Coronary artery (tissue), 2 donors: ENCODE measurements around the gene CHEK2.
A peak's percentile ranks its signal among the peaks of the same experiment; 100 is the strongest.
"Not testable (repeated sequence)": the region's sequence is repeated elsewhere in the genome, so short reads cannot be mapped to it uniquely, and the experiment has no call there.

ENCODE experiments used
- DNase-seq: peaks from one replicate; pipeline ENCODE4 v3.0.0-alpha.2; 2017; ENCODE audit warnings: low spot score
- H3K27ac ChIP-seq, 2 donors: fragments of 200-600 bp; sonication (generic); one replicate each; pipeline ENCODE4 v1.5.1; 2016 to 2019
- H3K4me3 ChIP-seq: fragments of 200-600 bp; sonication (generic); 2 replicates; pipeline ENCODE4 v1.5.1; 2016; ENCODE audit warnings: mild to moderate bottlenecking, moderate library complexity
- CTCF ChIP-seq: fragments of 200-600 bp; sonication (generic); IDR thresholded peaks from one replicate; pipeline ENCODE4 v1.5.1; 2019; ENCODE audit warnings: antibody characterized with exemption

CHEK2 gene

DNA sequence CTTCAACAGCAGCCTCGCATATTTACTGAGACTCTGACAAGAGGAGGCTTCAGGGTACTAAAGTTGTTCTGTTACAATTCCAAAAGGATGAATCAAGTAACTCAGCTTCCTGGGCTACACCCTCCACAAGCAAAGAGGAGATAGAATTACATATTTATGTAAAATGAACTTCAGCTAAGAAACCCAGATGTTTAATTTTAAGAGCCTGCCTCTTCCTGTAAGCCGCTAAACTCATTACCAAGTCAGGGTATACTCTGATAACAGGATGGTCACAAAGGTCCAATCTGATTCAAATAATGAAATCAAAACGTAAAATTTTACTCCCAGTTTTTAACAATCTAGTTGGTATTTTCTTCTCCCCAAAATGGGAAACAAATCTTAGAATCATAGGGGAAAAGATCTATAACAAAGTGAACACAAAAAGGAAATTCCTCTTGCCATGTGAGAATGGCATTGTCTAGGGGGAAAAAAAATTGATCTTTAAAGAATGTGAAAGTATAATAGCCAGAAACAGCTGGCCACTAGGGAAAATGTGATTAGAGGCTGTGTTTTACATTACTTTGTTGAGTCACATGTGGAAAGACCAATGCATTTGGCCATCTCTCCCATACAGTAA is 30.9 kb downstream of the CHEK2 start:
- no peak overlapping the region for H3K4me3 ChIP-seq
- peak overlapping the region in 1 of 2 donors; percentile 6 for H3K27ac ChIP-seq
- TF ChIP-seq CTCF, result no peak
- no peak for DNase-seq

DNA sequence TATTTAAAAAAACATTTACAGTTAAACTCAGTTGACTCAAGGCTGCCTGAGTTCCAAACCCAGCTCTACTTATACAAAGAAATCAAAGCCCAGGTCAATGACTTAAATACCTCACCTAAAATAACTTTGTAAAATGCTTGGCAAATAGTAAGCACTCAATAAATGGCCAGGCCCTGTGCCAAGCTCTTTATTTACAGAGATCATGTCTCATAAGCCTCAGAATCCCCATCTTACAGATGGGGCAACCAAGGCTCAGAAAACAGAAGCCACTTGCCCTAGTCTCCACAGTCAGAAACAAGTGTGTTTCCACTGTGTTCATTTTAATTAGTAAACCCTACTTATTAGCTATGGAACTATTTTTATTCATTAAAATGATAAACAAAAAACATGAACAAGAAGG is 31.5 kb downstream of the CHEK2 start:
- no peak for DNase-seq
- no peak for TF ChIP-seq CTCF
- H3K27ac ChIP-seq, result no peak overlapping the region
- no peak overlapping the region for H3K4me3 ChIP-seq

DNA sequence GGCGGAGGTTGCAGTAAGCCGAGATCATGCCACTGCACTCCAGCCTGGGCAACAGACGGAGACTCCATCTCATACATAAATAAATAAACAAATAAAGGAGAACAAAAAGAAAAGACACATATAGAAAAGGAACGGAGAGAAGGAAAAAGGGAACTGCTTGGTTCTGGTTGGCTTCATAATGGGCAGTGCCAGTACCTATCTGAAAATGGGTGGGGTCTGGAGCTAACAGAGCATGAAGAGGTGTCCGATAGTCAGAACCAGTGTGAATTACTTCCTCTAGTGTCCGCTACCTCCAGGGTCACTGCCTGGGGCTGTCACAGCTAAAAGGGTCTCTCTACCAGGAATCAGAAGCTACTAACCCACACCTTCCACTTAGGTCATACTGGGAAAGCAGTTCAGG is 34.8 kb downstream of the CHEK2 start:
- Histone ChIP-seq H3K27ac (no peak overlapping the region), H3K4me3 (no peak overlapping the region)
- DNase-seq, result no peak
- TF ChIP-seq CTCF, result no peak

GRCh38 chr22:28703436-28703835 is 38.2 kb downstream of the CHEK2 start:
- Histone ChIP-seq H3K4me3 (no peak overlapping the region), H3K27ac (no peak overlapping the region)
- no peak for TF ChIP-seq CTCF
- no peak for DNase-seq

DNA sequence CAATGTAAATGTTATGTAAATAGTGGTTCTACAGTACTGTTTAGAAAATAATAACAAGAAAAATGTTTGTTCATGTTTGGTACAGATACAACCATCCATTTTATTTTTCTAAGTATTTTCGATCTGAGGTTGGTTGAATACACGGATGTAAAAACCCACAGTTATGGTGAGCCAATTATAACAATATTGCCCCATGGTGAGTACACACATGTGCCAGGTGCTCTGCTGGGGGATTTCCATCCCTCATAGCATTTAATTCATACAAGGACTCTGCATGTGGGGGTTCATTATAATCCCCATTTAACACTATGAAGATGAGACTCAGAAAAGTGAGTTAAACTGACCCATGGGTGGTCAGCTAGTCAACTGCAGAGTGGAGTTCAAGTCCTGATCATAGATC is 38.7 kb downstream of the CHEK2 start:
- no peak overlapping the region for H3K27ac ChIP-seq
- H3K4me3 ChIP-seq, result no peak overlapping the region
- no peak for DNase-seq
- TF ChIP-seq CTCF, result no peak

DNA sequence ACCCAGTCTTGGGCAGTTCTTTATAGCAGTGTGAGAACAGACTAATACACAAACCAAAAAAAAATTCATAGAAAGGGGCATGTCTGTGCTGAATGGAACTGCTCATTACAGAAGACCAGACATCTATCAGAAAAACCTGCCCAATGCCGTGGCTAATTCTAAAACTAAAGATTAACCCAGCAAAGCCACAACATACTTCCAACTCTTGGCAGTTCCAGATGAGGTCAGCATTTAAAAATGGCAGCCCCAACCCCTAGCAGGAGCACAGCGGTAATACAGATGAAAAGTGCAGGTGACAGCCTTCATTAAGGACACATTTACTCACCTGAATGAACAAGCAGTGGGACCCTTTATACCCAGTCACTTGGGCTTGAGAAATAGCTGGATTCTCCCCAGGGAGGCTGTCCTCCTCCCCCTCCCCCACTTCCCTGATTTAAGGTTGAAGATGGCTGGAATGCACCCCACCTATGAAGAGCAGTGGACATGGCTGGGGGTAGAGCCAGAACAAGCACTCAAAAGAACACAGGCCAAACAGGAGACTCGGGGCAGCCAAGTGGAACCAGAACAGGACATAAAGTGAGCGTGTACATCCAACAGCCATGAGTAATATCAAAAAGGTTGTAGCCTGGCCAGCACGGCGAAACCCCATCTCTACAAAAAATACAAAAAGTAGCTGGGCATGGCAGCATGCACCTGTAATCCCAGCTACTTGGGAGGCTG is 48.4 kb downstream of the CHEK2 start:
- H3K27ac ChIP-seq, H3K4me3 ChIP-seq, DNase-seq: not testable (repeated sequence)

GRCh38 chr22:28689796-28690195 is 51.8 kb downstream of the CHEK2 start:
- not testable (repeated sequence) for DNase-seq, H3K27ac ChIP-seq, H3K4me3 ChIP-seq

- H3K4me3 ChIP-seq, DNase-seq, H3K27ac ChIP-seq: not testable (repeated sequence)
Observed at GRCh38 chr22:28682966-28683365, 58.7 kb downstream of the CHEK2 start.

DNA sequence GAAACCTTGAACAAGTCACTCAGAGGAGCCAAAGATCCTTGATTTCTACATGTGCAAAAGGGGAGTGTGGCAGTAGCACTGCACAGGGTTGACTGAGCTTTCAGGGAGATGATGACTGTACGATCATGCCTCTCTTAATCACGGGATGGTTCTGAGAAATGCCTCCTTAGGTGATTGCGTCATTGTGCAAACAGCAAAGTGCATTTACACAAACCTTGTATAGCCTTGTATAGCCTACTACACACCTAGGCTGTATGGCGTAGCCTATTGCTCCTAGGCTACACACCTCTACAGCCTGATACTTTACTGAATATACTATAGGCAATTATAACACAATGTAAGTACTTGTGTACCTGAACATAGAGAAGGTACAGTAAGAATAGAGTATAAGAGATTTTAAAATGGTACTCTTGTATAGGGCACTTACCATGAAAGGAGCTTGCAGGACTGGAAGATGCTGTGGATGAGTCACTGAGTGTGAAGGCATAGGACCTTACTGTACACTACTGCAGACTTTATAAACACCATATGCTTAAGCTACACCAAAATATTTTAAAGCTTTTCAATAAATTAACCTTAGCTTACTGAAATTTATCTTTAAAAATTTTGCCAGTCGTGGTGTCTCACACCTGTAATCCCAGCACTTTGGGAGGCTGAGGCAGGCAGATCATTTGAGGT is 60.7 kb downstream of the CHEK2 start:
- H3K4me3 ChIP-seq, DNase-seq, H3K27ac ChIP-seq: not testable (repeated sequence)

GRCh38 chr22:28679611-28680287 is 61.9 kb downstream of the CHEK2 start, which contains the start of gene TTC28:
Gene TTC28 (minus strand): TSS chr22:28679840. CDS start chr22:28679723, 117 bp downstream.
- Histone ChIP-seq H3K27ac (peak within 1 kb of the TSS; percentile 13 to 68), H3K4me3 (peak within 1 kb of the TSS; percentile 92)
- peak; percentile 76 for DNase-seq

- peak overlapping the region; percentile 92 for H3K4me3 ChIP-seq
- peak overlapping the region in 1 of 2 donors; percentile 68 for H3K27ac ChIP-seq
- not testable (repeated sequence) for DNase-seq
Observed at GRCh38 chr22:28678778-28679610, 62.6 kb downstream of the CHEK2 start.

DNA sequence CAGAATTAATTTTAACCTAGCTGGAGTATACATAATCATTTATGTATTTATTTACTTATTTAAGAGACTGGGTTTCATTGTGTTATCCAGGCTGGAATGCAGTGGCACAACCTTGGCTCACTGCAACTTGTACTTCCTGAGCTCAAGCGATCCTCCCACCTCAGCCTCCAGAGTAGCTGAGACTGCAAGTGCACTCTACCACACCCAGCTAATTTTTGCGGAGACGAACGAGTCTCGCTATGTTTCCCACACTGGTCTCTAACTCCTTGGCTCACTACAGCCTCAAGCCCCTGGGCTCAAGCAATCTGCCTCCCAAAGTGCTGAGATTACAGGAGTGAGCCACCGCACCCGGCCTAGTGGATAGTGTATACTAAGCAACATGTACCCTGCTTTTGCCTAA is 63.5 kb downstream of the CHEK2 start:
- peak overlapping the region; percentile 92 for H3K4me3 ChIP-seq
- not testable (repeated sequence) for DNase-seq, H3K27ac ChIP-seq
